HG03045 (cell line): ENCODE data around the gene PLEKHM1.

ENCODE experiments used
- ATAC-seq: cut with Tn5 transposase; IDR thresholded peaks from one replicate; pipeline ENCODE4 v1.9.1; 2021; ENCODE audit warnings: mild to moderate bottlenecking, moderate library complexity; ENCODE audit not compliant: unreplicated experiment

PLEKHM1 gene

DNA sequence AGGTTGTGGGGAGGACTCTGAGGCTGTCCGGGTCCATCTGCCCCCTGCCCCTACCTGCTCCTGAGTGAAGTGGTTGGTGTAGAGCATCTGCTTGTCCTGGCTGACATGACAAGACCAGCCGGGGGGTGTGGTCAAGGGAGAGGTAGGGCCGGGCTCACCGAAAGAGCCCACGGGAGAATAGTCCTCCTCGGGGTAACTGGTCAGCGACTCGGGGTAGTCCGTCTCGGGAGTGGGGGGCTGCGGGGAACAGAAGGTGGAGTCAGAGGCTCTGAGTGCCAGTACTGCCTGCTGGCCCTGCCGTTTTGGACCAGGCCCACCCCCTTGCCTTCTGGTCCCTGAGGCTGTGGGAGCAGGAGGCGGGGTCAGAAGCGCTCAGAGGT lies 85.7 kb downstream of the PLEKHM1 start:
- no peak for ATAC-seq

DNA sequence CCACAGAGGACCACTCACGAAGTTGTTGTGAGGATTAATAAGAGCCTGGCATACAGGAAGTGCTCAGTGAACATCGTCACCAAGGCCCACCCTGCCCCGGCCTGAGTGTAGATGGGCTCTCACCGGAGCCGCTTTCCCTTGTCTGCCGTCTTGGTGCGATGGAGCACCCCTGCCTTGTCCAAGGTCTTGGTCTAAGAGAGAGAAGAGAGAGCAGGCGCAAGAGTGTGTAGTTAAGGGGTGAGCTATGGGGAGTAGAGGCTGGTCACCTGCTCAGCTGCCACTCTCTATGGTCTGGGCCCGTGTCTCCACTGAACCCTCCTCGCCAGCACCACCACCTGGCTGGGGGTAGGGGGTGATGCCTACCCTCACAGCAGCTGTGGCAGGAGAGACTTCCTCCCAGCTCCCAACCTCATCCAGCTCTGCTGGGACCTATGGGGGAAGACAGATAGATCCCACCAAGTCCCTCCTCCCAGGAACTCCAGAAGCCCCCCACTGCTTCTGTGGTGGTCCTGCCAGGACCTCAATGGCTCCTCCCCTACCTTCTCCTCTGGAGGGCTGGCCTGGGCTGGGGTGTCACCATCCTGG lies 86.5 kb downstream of the PLEKHM1 start:
- ATAC-seq = no peak

- no peak for ATAC-seq
Measured at GRCh38 chr17:45402916-45403315, 87.6 kb downstream of the PLEKHM1 start.

GRCh38 chr17:45398800-45399199 lies 91.7 kb downstream of the PLEKHM1 start:
- ATAC-seq = no peak

DNA sequence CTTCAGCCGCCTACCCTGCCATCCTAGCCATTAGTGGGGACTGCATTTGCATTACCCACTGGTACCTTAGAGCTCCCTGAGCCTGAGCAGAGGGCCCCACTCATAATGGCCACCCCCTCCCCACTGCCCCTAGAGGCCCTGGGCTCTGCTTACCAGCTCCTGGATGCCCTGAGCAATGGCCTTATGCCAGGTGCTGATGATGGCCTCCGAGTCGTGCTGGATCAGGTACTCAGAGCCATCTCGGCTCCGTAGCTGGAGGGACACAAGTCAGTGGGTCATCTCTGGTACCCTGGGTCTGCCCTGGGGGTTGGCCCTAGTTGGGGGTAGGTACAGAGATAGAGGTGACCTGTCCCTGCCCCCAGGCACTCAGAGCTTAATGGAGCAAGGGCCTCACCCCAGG lies 92.7 kb downstream of the PLEKHM1 start:
- no peak for ATAC-seq

GRCh38 chr17:45396496-45397205 lies 93.9 kb downstream of the PLEKHM1 start:
- ATAC-seq = no peak

DNA sequence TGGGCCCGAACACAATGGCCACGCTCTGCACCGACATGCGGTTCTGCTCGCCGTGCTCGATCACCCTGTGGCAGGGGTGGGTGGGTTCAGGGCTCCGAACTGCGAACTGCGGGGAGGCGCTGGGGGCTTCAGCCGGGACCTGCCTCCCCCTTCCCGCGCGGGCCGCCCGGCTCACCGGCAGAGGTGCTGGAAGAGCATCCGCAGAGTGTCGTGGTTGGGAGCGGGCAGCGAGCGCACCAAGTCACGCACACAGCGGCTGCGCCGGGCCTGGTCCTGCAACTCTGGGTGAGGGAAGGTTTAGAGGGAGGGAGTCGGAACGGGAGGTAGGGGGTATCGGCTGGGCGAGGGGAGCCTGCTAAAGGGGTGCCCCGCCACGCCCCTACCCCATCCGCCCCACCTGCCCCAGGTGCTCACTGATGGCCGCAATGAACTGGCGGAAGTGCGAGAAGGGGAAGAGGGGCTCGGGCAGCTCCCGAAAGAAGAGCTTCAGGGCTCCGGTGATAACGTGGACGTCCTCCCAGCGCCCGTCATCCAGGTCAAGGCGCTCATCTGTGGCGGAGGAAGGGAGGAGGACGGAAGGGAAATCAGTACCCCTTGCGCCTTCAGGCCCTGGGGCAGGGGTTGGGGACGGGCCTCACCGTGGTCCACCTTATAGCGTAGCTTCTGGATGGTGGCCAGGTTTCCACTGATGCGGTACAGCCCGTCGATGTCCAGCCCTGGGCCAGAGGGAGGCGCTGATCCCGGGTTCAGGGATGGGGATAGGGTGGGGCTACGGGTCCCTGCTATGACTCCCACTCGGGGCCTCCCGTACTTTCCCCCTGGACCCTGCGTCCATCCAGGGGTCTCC lies 94.7 kb downstream of the PLEKHM1 start:
- no peak for ATAC-seq

DNA sequence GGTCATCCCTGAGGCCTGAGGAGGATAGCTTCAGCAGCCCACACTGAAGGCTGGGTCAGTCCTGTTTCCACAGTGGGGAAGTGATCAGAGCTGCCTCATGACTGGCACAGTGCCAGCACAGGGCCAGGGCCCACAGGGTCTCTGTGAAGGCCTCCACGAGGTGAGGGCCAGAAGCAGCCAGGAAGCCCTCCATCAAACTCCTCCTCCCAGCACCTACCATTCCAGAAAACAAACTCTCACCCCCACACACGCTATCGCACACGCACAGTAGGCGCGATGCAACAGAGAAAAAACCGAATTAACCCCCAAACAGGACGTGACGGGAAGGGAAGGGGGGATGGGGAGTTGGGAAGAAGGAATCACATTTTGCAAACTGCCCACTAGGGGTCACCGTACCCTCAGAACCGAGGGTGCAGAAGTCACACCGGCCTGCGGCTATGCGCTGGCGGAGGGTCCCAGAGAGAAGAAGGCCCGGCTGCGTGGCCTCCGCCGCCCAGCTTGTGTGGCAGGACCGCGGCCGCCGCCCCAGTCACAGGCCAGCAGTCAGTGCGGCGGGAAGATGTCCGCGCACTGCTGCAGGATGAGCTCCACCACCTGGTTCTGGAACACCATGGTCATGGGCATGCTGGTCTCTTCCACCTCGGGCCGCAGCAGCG lies 95.5 kb downstream of the PLEKHM1 start:
- ATAC-seq = no peak

DNA sequence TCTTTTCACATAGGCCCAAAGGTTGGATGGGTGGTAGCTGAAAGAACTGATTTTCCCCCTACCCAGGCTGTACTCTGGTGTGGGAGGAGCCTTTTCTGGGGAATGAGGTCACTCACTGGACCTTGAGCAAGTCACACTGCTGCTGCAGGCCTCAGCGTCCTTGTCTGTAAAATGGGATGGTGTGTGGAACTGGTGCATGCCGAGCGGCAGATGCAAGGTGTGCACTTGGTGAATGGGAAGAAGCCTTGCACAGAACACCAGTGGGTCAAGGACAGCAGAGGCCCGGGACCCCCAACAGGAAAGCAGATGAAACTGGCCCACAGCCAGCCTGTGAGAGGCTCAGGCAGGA lies 96.0 kb downstream of the PLEKHM1 start:
- ATAC-seq = no peak

- ATAC-seq = no peak
Measured at GRCh38 chr17:45394091-45394490, 96.4 kb downstream of the PLEKHM1 start.

DNA sequence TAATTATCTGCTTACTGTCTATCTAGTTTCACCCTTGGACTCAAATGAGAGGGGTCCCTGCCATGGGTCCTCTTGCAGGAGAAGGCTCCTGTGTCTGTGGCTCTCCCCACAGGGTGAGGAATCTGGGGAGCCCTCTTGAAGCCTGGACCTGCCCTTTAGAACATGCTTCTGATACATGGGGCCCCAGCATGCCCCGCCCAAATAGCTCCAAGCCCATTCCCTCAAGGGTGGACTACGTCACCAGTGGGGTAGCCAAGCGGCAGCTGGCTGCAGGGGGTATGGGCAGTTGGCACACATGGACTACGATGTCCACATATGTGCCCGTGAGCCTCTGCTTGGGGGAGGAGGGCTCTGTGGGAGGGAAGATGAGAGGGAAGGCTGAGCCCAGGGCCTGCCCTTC lies 97.1 kb downstream of the PLEKHM1 start:
- no peak for ATAC-seq

DNA sequence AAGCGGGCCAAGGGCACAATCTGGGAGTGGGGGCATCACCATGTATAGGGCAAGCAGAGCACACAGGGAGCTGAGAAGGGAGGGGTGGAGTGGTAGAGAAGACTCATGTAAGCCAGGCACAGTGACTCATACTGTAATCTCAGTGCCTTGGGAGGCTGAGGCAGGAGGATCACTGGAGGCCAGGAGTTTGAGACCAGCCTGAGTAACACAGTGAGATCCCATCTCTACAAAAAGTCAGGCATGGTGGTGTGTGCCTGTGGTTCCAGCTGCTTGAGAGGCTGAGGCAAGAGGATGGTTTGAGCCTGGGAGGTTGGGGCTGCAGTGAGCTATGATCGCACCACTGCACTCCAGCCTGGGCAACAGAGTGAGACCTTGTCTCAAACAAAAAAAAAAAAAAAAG lies 98.6 kb downstream of the PLEKHM1 start:
- no peak for ATAC-seq

- no peak for ATAC-seq
Measured at GRCh38 chr17:45391291-45391690, 99.2 kb downstream of the PLEKHM1 start.

DNA sequence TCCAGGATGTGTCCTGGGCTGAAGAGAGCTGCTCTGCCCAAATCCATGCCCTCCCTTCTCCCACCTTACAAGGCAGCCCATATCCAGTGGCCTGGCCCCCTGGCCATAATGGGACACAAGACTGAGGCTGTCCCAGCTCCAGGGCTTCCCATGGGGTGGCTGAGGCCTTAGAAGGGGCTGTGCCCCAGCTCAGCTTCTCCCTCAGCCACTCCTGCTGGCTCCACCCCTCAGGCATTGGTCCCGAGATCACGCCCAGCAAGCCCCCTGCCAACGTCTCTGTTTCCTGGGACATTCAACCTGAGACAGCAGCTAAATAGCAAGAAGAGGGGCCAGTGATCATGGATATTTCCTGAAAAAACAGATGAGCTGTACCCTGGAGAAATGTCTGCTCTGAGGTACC lies 101.2 kb downstream of the PLEKHM1 start:
- ATAC-seq = no peak

DNA sequence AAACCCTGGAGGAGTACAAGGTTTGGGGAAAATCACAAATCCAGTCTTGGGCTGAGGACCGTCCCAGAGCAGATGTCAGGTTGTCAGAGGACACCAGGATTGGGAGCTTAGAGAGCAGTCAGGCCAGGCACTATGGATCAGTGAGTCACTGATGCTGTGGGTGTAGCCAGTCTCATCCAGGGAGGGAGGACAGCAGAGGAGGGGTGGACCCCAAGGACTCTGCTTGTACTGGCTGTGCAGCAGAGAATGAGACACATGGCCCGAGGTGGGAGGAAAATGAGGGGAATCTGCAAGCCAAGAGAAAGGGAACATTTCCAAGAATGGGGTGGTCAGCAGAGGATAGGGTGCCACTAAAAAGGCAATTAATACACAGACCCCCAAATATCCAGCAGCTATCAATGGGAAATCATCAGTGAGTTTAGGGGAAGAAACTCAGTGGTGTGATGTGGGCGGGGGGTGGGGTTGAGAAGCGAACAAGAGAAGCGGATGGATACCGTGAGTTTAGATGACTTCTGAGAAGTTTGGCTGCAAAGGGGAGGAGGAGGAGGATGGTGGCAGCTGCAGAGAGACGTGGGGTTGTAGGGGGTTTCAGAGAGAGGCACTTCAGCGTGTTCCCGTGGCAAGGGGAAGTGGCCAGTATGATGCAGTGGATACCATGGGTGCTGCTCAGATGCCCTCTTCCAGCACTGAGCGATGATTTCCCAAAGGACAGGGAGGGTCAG lies 101.8 kb downstream of the PLEKHM1 start:
- ATAC-seq = no peak

- no peak for ATAC-seq
Measured at GRCh38 chr17:45387739-45388138, 102.8 kb downstream of the PLEKHM1 start.

DNA sequence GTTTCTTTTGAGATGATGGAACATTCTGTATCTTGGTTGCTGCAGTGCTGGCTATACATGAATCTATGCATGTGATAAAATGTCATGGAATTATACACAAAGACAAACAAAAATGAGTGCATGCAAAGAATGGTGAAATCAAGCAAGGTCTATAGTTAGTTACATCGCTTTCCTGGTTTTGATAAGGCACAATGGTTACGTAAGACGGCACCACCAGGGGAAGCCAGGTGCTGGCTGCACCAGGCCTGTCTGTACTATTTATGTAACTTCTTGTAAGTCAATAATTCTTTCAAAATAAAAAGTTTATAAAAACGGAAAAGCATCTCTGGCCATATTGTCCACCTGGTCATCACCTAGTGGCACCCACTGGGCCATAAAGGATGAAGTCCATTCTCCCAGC lies 104.3 kb downstream of the PLEKHM1 start:
- no peak for ATAC-seq
